ENCODE results near the gene TMEM26. TPM values are rescaled to one million over a fixed set of nuclear protein-coding genes. Genes with fewer than 3 reads are reported as not detected.

The TMEM26 gene
- polyA plus RNA-seq (2012; ENCODE audit: low read depth, missing spikeins), result not detected

DNA sequence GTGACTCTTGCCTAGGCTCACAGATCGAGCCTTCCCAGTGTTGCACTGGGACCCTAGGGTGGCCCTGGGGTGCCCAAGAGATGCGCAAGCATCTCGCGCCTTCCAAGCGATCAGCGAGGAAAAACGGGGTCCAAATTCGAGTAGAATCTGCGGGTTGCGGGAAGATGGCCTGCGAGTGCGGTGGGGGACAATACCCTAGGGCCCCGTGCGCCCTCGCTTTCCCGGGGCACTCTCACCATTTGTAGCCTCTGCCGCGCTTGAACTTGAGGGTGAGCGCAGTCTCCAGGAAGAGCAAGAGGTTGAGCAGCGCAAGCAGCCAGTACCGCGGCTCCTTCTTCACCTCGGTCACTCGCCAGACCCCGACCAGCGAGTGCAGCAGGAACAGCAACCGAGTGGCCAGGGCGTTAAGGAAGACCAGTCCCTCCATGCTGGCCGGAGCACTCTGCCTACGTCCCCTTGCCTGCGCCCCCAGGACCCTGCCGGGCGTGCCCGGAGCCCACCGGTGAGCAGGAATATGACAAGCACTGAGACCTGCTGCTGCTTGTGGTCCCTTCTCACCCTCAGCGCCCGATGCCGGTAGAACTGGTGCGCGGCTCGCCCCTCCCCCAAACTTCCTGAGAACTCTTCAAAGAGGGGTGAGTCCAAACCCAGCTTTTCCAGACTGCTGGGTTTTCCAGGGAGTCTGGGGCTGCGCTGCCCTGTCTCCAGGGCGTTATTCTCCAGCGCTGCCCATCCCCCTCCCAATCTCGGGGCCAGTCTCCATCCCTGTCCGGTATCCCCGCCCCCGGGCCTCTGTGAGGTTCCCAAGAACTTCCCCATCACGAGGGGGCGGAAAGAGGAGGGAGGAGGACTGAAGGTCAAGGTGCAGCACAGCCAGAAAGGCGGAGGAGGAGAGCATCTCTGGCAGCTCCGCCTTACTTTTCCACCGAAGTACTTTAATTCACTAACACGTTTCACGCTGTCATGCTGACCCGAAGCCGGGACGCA lies at the start of gene TMEM26:
TMEM26 (minus strand) TSS at position 727 of the 987 bp plus-strand sequence; CDS start at position 427, 300 bp downstream.
- DNase-seq (ENCODE audit: insufficient read length, low spot score), result no peak
- no peak for FAIRE-seq
- no peak for TF ChIP-seq PAX5 (IDR thresholded peaks at IDR 0.05; ENCODE audit: insufficient read depth, low read length, severe bottlenecking)
- no peak for TF ChIP-seq POLR2AphosphoS5 (IDR thresholded peaks at IDR 0.05; ENCODE audit: low read depth, low read length)
- no peak for TF ChIP-seq POLR2A (IDR thresholded peaks at IDR 0.05; ENCODE audit: low read depth, low read length)
- TF ChIP-seq TAF1 (IDR thresholded peaks at IDR 0.05; ENCODE audit: low read depth, low read length), result no peak
- no peak for TF ChIP-seq SPI1 (IDR thresholded peaks at IDR 0.05; ENCODE audit: low read depth, low read length)
- TF ChIP-seq POU2F2 (IDR thresholded peaks at IDR 0.05; ENCODE audit: low read depth, low read length), result no peak

DNA sequence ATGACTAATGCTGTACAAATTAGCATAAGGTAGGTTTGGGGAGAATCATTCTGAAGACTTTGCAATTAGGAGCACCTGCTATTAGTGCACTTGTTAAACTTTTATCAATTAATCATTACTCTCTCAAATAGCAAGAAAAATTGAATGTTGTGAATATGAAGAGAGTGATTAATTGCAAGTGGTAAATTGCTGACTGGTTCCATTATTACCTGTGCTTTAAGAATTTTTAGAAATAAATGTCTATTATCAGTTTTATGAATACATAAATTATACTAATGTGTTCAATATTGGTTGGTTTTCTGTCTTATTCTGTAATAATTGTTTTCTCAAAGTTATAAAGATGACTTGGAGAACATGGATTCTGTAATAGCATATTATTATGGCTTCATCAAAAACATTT lies 47.3 kb upstream of the TMEM26 start:
- FAIRE-seq, result no peak
- TF ChIP-seq POLR2A (IDR thresholded peaks at IDR 0.05; ENCODE audit: low read depth, low read length) (no peak), POU2F2 (IDR thresholded peaks at IDR 0.05; ENCODE audit: low read depth, low read length) (no peak), POLR2AphosphoS5 (IDR thresholded peaks at IDR 0.05; ENCODE audit: low read depth, low read length) (no peak), PAX5 (IDR thresholded peaks at IDR 0.05; ENCODE audit: insufficient read depth, low read length, severe bottlenecking) (no peak), SPI1 (IDR thresholded peaks at IDR 0.05; ENCODE audit: low read depth, low read length) (no peak), TAF1 (IDR thresholded peaks at IDR 0.05; ENCODE audit: low read depth, low read length) (no peak)
- no peak for DNase-seq (ENCODE audit: insufficient read length, low spot score)

DNA sequence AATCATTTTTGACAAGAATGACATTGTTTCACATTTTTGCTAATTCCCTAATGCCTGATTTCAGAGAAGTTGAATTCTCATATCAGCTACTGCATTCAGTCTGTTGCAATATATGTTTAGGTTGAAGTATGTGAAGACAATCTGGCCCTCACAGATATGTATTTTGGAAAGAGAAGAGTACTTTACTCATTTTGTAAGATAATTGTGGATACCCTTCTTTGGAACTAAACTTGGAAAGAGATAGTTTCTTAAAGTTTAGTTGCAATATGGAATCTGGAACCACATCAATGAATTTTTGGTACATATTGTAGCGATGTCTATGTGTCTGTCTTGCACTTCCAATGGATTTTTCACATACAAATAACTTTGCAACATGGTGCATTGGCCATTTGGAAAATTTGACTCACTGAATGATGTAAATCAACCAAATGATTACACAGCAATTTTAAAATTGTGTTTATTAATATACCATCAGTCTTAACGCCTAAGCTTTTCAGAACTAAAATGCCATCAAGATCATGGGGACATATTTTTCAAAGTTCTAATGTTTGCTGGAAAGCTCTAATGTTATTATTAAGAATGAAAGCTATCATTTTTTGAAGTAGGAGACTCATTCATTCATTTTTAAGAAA lies 39.3 kb upstream of the TMEM26 start:
- FAIRE-seq (no peak), DNase-seq (ENCODE audit: insufficient read length, low spot score) (no peak)
- TF ChIP-seq POLR2AphosphoS5 (IDR thresholded peaks at IDR 0.05; ENCODE audit: low read depth, low read length) (no peak), POLR2A (IDR thresholded peaks at IDR 0.05; ENCODE audit: low read depth, low read length) (no peak), SPI1 (IDR thresholded peaks at IDR 0.05; ENCODE audit: low read depth, low read length) (no peak), POU2F2 (IDR thresholded peaks at IDR 0.05; ENCODE audit: low read depth, low read length) (no peak), TAF1 (IDR thresholded peaks at IDR 0.05; ENCODE audit: low read depth, low read length) (no peak), PAX5 (IDR thresholded peaks at IDR 0.05; ENCODE audit: insufficient read depth, low read length, severe bottlenecking) (no peak)

DNA sequence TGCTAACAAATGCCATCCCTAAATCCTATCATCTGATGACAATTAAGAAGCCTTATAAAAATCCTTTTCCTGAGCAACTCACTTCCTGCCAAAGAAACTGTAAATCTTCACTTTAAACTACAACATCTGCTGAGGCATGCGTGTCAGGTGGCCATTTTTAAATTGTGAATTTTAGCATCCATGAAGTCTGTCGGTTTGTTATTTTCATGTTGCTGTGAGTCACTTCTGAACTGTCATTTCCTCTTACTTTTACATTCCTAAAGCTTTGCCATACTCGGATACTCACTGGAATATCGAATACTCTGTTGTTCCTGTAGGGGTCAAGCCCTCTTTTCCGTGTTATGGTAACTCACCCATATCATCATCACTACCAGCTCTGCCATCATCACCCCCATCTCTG lies 34.3 kb upstream of the TMEM26 start:
- FAIRE-seq (no peak), DNase-seq (ENCODE audit: insufficient read length, low spot score) (no peak)
- TF ChIP-seq TAF1 (IDR thresholded peaks at IDR 0.05; ENCODE audit: low read depth, low read length) (no peak), POU2F2 (IDR thresholded peaks at IDR 0.05; ENCODE audit: low read depth, low read length) (no peak), POLR2AphosphoS5 (IDR thresholded peaks at IDR 0.05; ENCODE audit: low read depth, low read length) (no peak), POLR2A (IDR thresholded peaks at IDR 0.05; ENCODE audit: low read depth, low read length) (no peak), PAX5 (IDR thresholded peaks at IDR 0.05; ENCODE audit: insufficient read depth, low read length, severe bottlenecking) (no peak)

GRCh38 chr10:61486738-61487396 lies 33.7 kb upstream of the TMEM26 start:
- TF ChIP-seq PAX5 (IDR thresholded peaks at IDR 0.05; ENCODE audit: insufficient read depth, low read length, severe bottlenecking) (no peak), POLR2A (IDR thresholded peaks at IDR 0.05; ENCODE audit: low read depth, low read length) (no peak), POLR2AphosphoS5 (IDR thresholded peaks at IDR 0.05; ENCODE audit: low read depth, low read length) (no peak), POU2F2 (IDR thresholded peaks at IDR 0.05; ENCODE audit: low read depth, low read length) (no peak), TAF1 (IDR thresholded peaks at IDR 0.05; ENCODE audit: low read depth, low read length) (no peak), SPI1 (IDR thresholded peaks at IDR 0.05; ENCODE audit: low read depth, low read length) (no peak)
- FAIRE-seq, result no peak
- DNase-seq (ENCODE audit: insufficient read length, low spot score), result no peak

DNA sequence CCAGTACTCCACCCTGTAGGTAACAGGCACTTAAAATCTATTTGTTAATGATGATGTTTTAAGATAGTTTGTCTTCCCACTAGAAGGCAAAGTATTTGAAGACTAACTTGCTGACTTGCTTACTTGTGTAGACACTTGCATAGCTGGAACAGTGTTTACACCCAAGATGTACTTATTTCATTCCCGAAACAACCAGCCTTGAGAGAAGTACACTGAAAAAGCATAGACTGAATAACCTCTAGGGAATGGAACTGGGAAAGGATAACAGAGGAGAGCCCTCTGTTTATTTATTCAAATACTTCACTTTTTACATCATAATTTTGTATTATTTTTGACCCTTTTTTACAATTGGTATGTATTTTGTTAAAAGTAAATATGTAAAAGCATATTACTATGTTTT lies 33.1 kb upstream of the TMEM26 start:
- no peak for FAIRE-seq
- no peak for TF ChIP-seq PAX5 (IDR thresholded peaks at IDR 0.05; ENCODE audit: insufficient read depth, low read length, severe bottlenecking)
- no peak for TF ChIP-seq TAF1 (IDR thresholded peaks at IDR 0.05; ENCODE audit: low read depth, low read length)
- TF ChIP-seq POLR2AphosphoS5 (IDR thresholded peaks at IDR 0.05; ENCODE audit: low read depth, low read length), result no peak
- TF ChIP-seq POU2F2 (IDR thresholded peaks at IDR 0.05; ENCODE audit: low read depth, low read length), result no peak
- no peak for TF ChIP-seq POLR2A (IDR thresholded peaks at IDR 0.05; ENCODE audit: low read depth, low read length)
- no peak for TF ChIP-seq SPI1 (IDR thresholded peaks at IDR 0.05; ENCODE audit: low read depth, low read length)
- DNase-seq (ENCODE audit: insufficient read length, low spot score), result no peak

- FAIRE-seq, result no peak
- TF ChIP-seq TAF1 (IDR thresholded peaks at IDR 0.05; ENCODE audit: low read depth, low read length) (no peak), POLR2A (IDR thresholded peaks at IDR 0.05; ENCODE audit: low read depth, low read length) (no peak), PAX5 (IDR thresholded peaks at IDR 0.05; ENCODE audit: insufficient read depth, low read length, severe bottlenecking) (no peak), SPI1 (IDR thresholded peaks at IDR 0.05; ENCODE audit: low read depth, low read length) (no peak), POLR2AphosphoS5 (IDR thresholded peaks at IDR 0.05; ENCODE audit: low read depth, low read length) (no peak), POU2F2 (IDR thresholded peaks at IDR 0.05; ENCODE audit: low read depth, low read length) (no peak)
Measured at GRCh38 chr10:61481597-61481996, 28.4 kb upstream of the TMEM26 start.

DNA sequence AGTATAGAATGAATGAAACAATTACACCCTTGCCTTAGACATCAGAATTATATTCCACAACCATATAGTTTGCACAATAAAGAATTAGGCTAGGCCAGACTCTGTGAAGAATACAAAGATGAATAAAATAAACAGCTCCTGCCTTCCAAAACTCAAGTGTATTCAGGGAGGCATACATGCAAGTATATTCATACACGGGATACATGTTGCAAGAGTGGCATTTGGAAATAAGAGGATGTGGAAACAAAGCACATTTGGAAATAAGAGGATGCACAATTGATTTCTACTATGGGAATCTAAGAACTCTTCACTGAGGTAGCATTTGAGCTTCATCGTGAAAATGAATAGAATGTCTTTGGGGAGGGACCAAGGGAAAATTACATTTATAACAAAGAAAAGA lies 27.0 kb upstream of the TMEM26 start:
- FAIRE-seq (no peak), DNase-seq (ENCODE audit: insufficient read length, low spot score) (no peak)
- TF ChIP-seq POLR2A (IDR thresholded peaks at IDR 0.05; ENCODE audit: low read depth, low read length), result no peak
- no peak for TF ChIP-seq SPI1 (IDR thresholded peaks at IDR 0.05; ENCODE audit: low read depth, low read length)
- no peak for TF ChIP-seq TAF1 (IDR thresholded peaks at IDR 0.05; ENCODE audit: low read depth, low read length)
- no peak for TF ChIP-seq POLR2AphosphoS5 (IDR thresholded peaks at IDR 0.05; ENCODE audit: low read depth, low read length)
- no peak for TF ChIP-seq PAX5 (IDR thresholded peaks at IDR 0.05; ENCODE audit: insufficient read depth, low read length, severe bottlenecking)
- no peak for TF ChIP-seq POU2F2 (IDR thresholded peaks at IDR 0.05; ENCODE audit: low read depth, low read length)

More at GRCh38 chr10:61481597-61481996, 28.4 kb upstream of the TMEM26 start:
- DNase-seq (ENCODE audit: insufficient read length, low spot score), result no peak

Measured in GM12891 (cell line).